ENCODE measurements around the gene MAPKAP1. TPM values are rescaled to one million over a fixed set of nuclear protein-coding genes. Genes with fewer than 3 reads are reported as not detected.

MAPKAP1 gene
- total RNA-seq, 1 donor from 2014 or later, result 56.6 TPM

DNA sequence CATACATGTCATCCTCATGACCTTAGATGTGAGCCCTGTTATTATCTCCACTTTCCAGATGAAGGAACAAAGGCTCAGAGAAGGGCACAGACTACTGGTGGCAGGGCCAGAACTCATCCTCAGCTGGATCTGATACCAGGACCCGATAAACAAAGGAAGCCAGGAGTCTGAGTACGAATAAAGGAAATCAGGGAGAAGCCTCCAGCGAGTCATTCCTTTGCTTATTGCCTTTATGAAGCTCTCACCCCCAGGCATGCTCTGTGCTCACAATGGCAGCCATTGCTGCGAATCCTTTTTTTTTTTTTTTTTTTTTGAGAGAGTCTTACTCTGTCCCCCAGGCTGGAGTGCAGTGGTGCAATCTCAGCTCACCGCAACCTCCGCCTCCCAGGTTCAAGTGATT lies 315.3 kb downstream of the MAPKAP1 start:
- no peak for DNase-seq (ENCODE audit: low spot score)

DNA sequence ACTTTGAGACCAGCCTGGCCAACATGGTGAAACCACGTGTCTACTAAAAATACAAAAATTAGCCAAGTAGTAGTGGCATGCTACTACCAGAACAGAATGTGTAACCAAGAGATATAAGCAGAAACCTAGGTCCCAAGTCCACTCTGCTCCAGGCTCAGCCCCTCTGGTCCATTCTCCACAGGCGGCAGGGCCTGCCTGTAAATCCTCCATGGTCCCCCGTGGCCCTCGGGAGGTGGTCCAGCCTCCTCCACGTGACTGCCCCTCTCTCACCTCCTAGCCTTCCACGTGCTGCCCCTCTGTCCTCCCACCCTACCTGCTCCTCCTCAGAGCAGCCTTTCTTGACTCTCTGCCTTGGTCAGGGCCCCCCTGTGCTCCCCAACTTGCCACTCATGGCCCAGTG lies 318.0 kb downstream of the MAPKAP1 start:
- H3K4me1 ChIP-seq, result no peaks in the 10 kb centered on the region
- no peaks in the 10 kb centered on the region for H3K36me3 ChIP-seq
- no peaks in the 10 kb centered on the region for H3K79me2 ChIP-seq (ENCODE audit: low read depth)
- no peaks in the 10 kb centered on the region for H4K20me1 ChIP-seq (ENCODE audit: low read depth)
- H3K9me3 Mint-ChIP-seq, result no peaks in the 10 kb centered on the region
- no peak overlapping the region for H3K9ac ChIP-seq
- no peak overlapping the region for H3K4me3 Mint-ChIP-seq
- H3K4me1 Mint-ChIP-seq, result peaks cover 19% of the 10 kb centered on the region
- no peaks in the 10 kb centered on the region for H3K9me3 ChIP-seq (ENCODE audit: low read depth)
- H3K36me3 Mint-ChIP-seq, result no peaks in the 10 kb centered on the region
- no peak overlapping the region for H3K27ac ChIP-seq
- TF ChIP-seq EZH2 (IDR thresholded peaks at IDR 0.05) (no peak), EZH2phosphoT487 (IDR thresholded peaks at IDR 0.05) (no peak)
- TF ChIP-seq, protein P1, sequence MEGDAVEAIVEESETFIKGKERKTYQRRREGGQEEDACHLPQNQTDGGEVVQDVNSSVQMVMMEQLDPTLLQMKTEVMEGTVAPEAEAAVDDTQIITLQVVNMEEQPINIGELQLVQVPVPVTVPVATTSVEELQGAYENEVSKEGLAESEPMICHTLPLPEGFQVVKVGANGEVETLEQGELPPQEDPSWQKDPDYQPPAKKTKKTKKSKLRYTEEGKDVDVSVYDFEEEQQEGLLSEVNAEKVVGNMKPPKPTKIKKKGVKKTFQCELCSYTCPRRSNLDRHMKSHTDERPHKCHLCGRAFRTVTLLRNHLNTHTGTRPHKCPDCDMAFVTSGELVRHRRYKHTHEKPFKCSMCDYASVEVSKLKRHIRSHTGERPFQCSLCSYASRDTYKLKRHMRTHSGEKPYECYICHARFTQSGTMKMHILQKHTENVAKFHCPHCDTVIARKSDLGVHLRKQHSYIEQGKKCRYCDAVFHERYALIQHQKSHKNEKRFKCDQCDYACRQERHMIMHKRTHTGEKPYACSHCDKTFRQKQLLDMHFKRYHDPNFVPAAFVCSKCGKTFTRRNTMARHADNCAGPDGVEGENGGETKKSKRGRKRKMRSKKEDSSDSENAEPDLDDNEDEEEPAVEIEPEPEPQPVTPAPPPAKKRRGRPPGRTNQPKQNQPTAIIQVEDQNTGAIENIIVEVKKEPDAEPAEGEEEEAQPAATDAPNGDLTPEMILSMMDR (IDR thresholded peaks at IDR 0.05), result no peak
- no peak overlapping the region for H3K27ac Mint-ChIP-seq
- H3F3A ChIP-seq (ENCODE audit: low read depth), result no peaks in the 10 kb centered on the region
- no peak overlapping the region for H2AFZ ChIP-seq (replicated peaks)
- H3K4me2 ChIP-seq, result no peak overlapping the region
- H3K4me3 ChIP-seq, result no peak overlapping the region
- peaks cover 7% of the 10 kb centered on the region for H3K27me3 Mint-ChIP-seq (ENCODE audit: insufficient read depth, low read depth)
- no peak for DNase-seq (ENCODE audit: low spot score)
- no peaks in the 10 kb centered on the region for H3K27me3 ChIP-seq

More for the DNA sequence above, 315.3 kb downstream of the MAPKAP1 start:
- H3F3A ChIP-seq (ENCODE audit: low read depth), result no peaks in the 10 kb centered on the region
- H3K9ac ChIP-seq, result no peak overlapping the region
- no peak overlapping the region for H3K27ac ChIP-seq
- no peak overlapping the region for H3K4me2 ChIP-seq
- no peaks in the 10 kb centered on the region for H4K20me1 ChIP-seq (ENCODE audit: low read depth)
- no peaks in the 10 kb centered on the region for H3K36me3 ChIP-seq
- Mint-ChIP-seq H3K27me3 (ENCODE audit: insufficient read depth, low read depth) (peaks cover 8% of the 10 kb centered on the region), H3K9me3 (no peaks in the 10 kb centered on the region), H3K36me3 (no peaks in the 10 kb centered on the region), H3K27ac (no peak overlapping the region), H3K4me3 (no peak overlapping the region), H3K4me1 (peaks cover 19% of the 10 kb centered on the region)
- H3K9me3 ChIP-seq (ENCODE audit: low read depth), result no peaks in the 10 kb centered on the region
- H3K4me3 ChIP-seq, result no peak overlapping the region
- no peak overlapping the region for H2AFZ ChIP-seq (replicated peaks)
- H3K4me1 ChIP-seq, result no peaks in the 10 kb centered on the region
- no peaks in the 10 kb centered on the region for H3K79me2 ChIP-seq (ENCODE audit: low read depth)
- TF ChIP-seq, protein P1 (IDR thresholded peaks at IDR 0.05), result no peak
- TF ChIP-seq EZH2phosphoT487 (IDR thresholded peaks at IDR 0.05) (no peak), EZH2 (IDR thresholded peaks at IDR 0.05) (no peak)
- no peaks in the 10 kb centered on the region for H3K27me3 ChIP-seq

DNA sequence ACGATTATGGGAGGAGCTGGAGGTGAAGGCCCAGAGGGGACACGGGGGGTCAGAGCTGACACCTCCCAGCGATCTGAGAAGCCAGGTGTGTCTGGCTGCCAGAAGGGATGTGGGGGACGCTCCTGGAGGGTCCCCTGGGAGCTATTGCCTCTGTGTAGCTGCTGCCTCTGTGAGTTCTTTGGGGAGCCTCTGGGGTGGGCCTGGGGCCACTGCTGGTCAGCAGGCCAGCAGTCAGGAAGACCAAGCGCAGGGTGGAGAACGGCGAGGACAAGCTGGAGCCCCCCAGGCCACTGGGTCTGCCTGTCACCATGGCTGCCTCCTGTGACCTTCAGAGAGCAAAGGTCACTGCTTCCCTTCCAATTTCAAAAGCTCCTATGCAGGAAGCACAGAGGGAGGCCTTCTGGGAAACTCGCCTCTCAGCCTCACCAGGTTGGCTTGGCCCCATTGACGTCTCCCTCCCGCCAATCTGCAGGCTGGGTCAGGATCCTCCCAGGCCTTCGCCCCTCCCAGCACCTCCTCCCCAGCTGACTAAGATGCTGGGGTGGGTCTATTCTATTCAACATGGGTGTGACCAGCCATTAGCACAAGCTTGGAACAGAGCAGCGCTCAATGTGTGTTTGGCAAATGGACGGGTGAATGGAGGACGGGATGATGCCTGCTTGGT lies 319.0 kb downstream of the MAPKAP1 start:
- Histone ChIP-seq H4K20me1 (ENCODE audit: low read depth) (no peaks in the 10 kb centered on the region), H3K4me1 (no peaks in the 10 kb centered on the region), H3K4me2 (no peak overlapping the region), H3K79me2 (ENCODE audit: low read depth) (no peaks in the 10 kb centered on the region), H3K27ac (no peak overlapping the region), H3K9me3 (ENCODE audit: low read depth) (no peaks in the 10 kb centered on the region), H3F3A (ENCODE audit: low read depth) (no peaks in the 10 kb centered on the region), H3K4me3 (no peak overlapping the region), H3K36me3 (no peaks in the 10 kb centered on the region), H2AFZ (replicated peaks) (no peak overlapping the region), H3K27me3 (no peaks in the 10 kb centered on the region), H3K9ac (no peak overlapping the region)
- TF ChIP-seq EZH2phosphoT487 (IDR thresholded peaks at IDR 0.05) (no peak), EZH2 (IDR thresholded peaks at IDR 0.05) (no peak)
- TF ChIP-seq, protein P1 (IDR thresholded peaks at IDR 0.05), result no peak
- H3K27ac Mint-ChIP-seq, result peak overlapping the region; percentile 83
- no peaks in the 10 kb centered on the region for H3K36me3 Mint-ChIP-seq
- peaks cover 19% of the 10 kb centered on the region for H3K4me1 Mint-ChIP-seq
- peaks cover 7% of the 10 kb centered on the region for H3K27me3 Mint-ChIP-seq (ENCODE audit: insufficient read depth, low read depth)
- H3K4me3 Mint-ChIP-seq, result no peak overlapping the region
- no peak for DNase-seq (ENCODE audit: low spot score)
- no peaks in the 10 kb centered on the region for H3K9me3 Mint-ChIP-seq

Small RNAs within 50 kb of the gene (small RNA-seq; reads per million reads assigned to genes)
- not detected for gene RF00017

Other genes with a start within 250 kb of the MAPKAP1 start
- 71.7 and 99.5 TPM in 2 replicates for gene PBX3, start 40.2 kb upstream of the MAPKAP1 start, total RNA-seq (ENCODE audit: low replicate concordance)